ENCODE data around the gene GALNTL6. TPM values are rescaled to one million over a fixed set of nuclear protein-coding genes. Genes with fewer than 3 reads are reported as not detected.

Gene GALNTL6
- total RNA-seq, 1 experiment from 2014 or later, result not detected

GRCh38 chr4:172515266-172515879 is 702.2 kb downstream of the GALNTL6 start:
- no peaks in the 10 kb centered on the region for H3K27me3 Mint-ChIP-seq (ENCODE audit: low read depth)
- Histone ChIP-seq H3K9me3 (ENCODE audit: control insufficient read depth, low read depth, low read length) (no peaks in the 10 kb centered on the region), H2BK20ac (ENCODE audit: low read depth, low read length, poor library complexity, severe bottlenecking) (no peak overlapping the region), H3K23me2 (ENCODE audit: insufficient read length, low read depth, low read length, poor library complexity, severe bottlenecking) (no peaks in the 10 kb centered on the region), H2BK12ac (ENCODE audit: insufficient read length, low read depth, low read length) (no peak overlapping the region), H2AFZ (ENCODE audit: low read length) (no peak overlapping the region), H2BK15ac (ENCODE audit: low read depth, low read length) (no peak overlapping the region), H3K4ac (ENCODE audit: low read depth, low read length) (no peak overlapping the region), H3K18ac (ENCODE audit: insufficient read length, low read depth, low read length) (no peak overlapping the region), H3K14ac (ENCODE audit: insufficient read depth, low read length) (no peak overlapping the region), H3K23ac (ENCODE audit: insufficient read length, low read depth, low read length) (no peak overlapping the region), H2BK5ac (ENCODE audit: insufficient read length, low read length) (no peak overlapping the region), H4K91ac (ENCODE audit: insufficient read length, low read depth, low read length) (no peak overlapping the region), H4K8ac (replicated peaks; ENCODE audit: insufficient read length, low read depth, low read length) (no peak overlapping the region), H3K79me1 (ENCODE audit: insufficient read depth, low read depth, low read length, poor library complexity, severe bottlenecking) (no peaks in the 10 kb centered on the region), H3K56ac (ENCODE audit: insufficient read length, low read depth, low read length) (no peak overlapping the region), H3K27ac (ENCODE audit: insufficient read length, low read depth, low read length) (no peak overlapping the region), H3K4me2 (ENCODE audit: insufficient read depth, insufficient read length, low read length) (no peak overlapping the region), H3K9ac (ENCODE audit: extremely low read depth, insufficient read length, low read length) (no peak overlapping the region), H3K27me3 (ENCODE audit: insufficient read depth, low read length) (no peaks in the 10 kb centered on the region), H3T11ph (ENCODE audit: low read length) (no peak overlapping the region), H4K5ac (ENCODE audit: insufficient read length, low read depth, low read length) (no peak overlapping the region), H2AK5ac (ENCODE audit: insufficient read length, low read length) (no peak overlapping the region), H3K79me2 (ENCODE audit: insufficient read depth, low read length) (no peaks in the 10 kb centered on the region), H3K4me1 (ENCODE audit: insufficient read depth, low read length) (no peaks in the 10 kb centered on the region), H2BK120ac (ENCODE audit: low read depth, low read length, poor library complexity, severe bottlenecking) (no peak overlapping the region), H4K20me1 (ENCODE audit: control insufficient read depth, insufficient read depth, insufficient read length) (no peaks in the 10 kb centered on the region)
- H3K9me3 Mint-ChIP-seq, result peaks cover 3 to 13% of the 10 kb centered on the region in 2 experiments; a peak in 4 of 5 replicates
- no peak overlapping the region; a peak in 1 of 7 replicates for H3K27ac Mint-ChIP-seq
- TF ChIP-seq CTCF (conservative IDR thresholded peaks at IDR 0.05), result peak; percentile 40
- H3K36me3 Mint-ChIP-seq (ENCODE audit: insufficient read depth in 1 of 3, low read depth in 3 of 3), result peaks cover 0 to 3% (median 2%) of the 10 kb centered on the region in 3 experiments; a peak in 3 of 7 replicates
- WGBS (ENCODE audit: extremely low coverage, insufficient read length, low lambda C conversion rate), result no CpG with 5 or more reads among the region's 7 CpGs
- DNase-seq, result peak; percentile 51
- H3K4me3 Mint-ChIP-seq, result no peak overlapping the region
- H3K4me1 Mint-ChIP-seq, result peaks cover 7 to 16% of the 10 kb centered on the region in 2 experiments
